AG09319 (cell line): Measurements from ENCODE around the gene PARP3.
"Not testable (repeated sequence)": the region's sequence is repeated elsewhere in the genome, so short reads cannot be mapped to it uniquely, and the experiment has no call there.

Source experiments
- DNase-seq: peaks from one replicate; pipeline ENCODE4 v3.0.0-alpha.2; 2010; ENCODE audit warnings: low read depth; ENCODE audit errors: extremely low read depth
- TF ChIP-seq, protein P1 (sequence below): IDR thresholded peaks from 2 replicates; pipeline ENCODE4 v1.5.1; 2011; ENCODE audit warnings: low read depth, mild to moderate bottlenecking, inconsistent platforms, low read length, moderate library complexity

PARP3 gene

GRCh38 chr3:51986010-51986947, 44.1 kb downstream of the PARP3 start:
- TF ChIP-seq, protein P1, sequence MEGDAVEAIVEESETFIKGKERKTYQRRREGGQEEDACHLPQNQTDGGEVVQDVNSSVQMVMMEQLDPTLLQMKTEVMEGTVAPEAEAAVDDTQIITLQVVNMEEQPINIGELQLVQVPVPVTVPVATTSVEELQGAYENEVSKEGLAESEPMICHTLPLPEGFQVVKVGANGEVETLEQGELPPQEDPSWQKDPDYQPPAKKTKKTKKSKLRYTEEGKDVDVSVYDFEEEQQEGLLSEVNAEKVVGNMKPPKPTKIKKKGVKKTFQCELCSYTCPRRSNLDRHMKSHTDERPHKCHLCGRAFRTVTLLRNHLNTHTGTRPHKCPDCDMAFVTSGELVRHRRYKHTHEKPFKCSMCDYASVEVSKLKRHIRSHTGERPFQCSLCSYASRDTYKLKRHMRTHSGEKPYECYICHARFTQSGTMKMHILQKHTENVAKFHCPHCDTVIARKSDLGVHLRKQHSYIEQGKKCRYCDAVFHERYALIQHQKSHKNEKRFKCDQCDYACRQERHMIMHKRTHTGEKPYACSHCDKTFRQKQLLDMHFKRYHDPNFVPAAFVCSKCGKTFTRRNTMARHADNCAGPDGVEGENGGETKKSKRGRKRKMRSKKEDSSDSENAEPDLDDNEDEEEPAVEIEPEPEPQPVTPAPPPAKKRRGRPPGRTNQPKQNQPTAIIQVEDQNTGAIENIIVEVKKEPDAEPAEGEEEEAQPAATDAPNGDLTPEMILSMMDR, result no peak
- DNase-seq, result no peak

DNA sequence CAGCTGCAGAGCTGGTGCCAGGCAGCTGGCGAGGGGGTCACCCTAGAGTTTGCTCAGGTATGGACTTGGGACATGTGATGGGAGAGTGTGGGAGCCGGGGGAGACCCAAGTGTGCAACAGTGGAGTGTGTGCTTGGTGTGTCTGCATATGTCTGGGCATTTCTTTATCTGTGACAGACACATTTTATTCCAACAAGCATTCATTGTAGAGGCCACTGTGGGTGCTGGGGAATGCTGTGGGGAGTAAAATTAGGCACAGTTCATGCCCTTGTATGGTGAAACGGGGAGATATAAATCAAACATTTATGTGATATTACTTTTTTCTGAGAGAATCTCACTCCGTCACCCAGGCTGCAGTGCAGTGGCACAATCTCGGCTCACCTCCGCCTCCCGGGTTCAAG, 45.4 kb downstream of the PARP3 start:
- TF ChIP-seq, protein P1, result no peak
- no peak for DNase-seq

GRCh38 chr3:51988286-51989146, 46.4 kb downstream of the PARP3 start:
- no peak for DNase-seq

DNA sequence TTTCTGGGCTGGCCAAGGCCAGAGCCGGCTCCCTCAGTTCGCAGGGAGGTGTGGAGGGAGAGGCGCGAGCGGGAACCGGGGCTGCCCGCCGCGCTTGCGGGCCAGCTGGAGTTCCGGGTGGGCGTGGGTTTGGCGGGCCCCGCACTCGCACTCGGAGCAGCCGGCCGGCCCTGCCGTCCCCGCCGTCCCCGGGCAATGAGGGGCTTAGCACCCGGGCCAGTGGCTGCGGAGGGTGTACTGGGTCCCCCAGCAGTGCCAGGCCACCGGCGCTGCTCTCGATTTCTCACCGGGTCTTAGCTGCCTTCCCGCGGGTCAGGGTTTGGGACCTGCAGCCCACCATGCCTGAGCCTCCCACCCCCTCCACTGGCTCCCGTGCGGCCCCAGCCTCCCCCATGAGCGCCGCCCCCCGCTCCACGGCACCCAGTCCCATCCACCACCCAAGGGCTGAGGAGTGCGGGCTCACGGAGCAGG, 48.4 kb downstream of the PARP3 start:
- not testable (repeated sequence) for DNase-seq

More at GRCh38 chr3:51988286-51989146, 46.4 kb downstream of the PARP3 start:
- TF ChIP-seq, protein P1, result no peak

GRCh38 chr3:51992017-51992682, 50.0 kb downstream of the PARP3 start:
- TF ChIP-seq, protein P1, result no peak
- no peak for DNase-seq

GRCh38 chr3:51993657-51994056, 51.5 kb downstream of the PARP3 start:
- not testable (repeated sequence) for DNase-seq

DNA sequence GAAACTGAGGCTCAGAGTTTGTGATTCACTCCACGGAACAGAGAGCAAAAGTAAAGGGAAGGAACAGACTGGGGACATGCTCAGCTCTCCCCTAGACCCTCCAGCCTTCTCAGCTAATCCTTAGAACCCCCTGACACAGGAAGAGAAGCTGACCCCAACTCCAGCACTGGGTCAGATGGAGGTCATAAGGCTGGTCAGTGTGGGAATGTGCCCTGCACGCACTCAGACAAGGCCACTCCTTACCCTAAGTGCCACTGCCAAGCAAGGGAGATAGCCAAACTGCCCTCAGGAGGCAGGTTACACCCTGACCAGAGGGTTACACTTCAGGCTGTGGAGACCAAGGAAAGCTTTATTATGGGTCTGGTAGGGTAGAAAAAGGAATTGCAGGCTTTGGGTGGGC, 52.4 kb downstream of the PARP3 start:
- no peak for DNase-seq
- TF ChIP-seq, protein P1, result no peak
